NCI-H1105 treated with DMSO at 0.1 percent for 48 hours (cell line): ENCODE measurements around the gene GPR107.

Experiments used
- DNase-seq: peaks from one replicate; lab custom pipeline; 2025; lab: John Stamatoyannopoulos, UW

Gene GPR107

GRCh38 chr9:130054325-130054786 is 650 bp downstream of the GPR107 start:
- DNase-seq: no peak

GRCh38 chr9:130054820-130055219 is 1.1 kb downstream of the GPR107 start:
- no peak for DNase-seq

GRCh38 chr9:130058154-130058553 is 4.4 kb downstream of the GPR107 start:
- no peak for DNase-seq

- no peak for DNase-seq
Observed at GRCh38 chr9:130058887-130059286, 5.2 kb downstream of the GPR107 start.

- DNase-seq: no peak
Observed at GRCh38 chr9:130060296-130060695, 6.6 kb downstream of the GPR107 start.

DNA sequence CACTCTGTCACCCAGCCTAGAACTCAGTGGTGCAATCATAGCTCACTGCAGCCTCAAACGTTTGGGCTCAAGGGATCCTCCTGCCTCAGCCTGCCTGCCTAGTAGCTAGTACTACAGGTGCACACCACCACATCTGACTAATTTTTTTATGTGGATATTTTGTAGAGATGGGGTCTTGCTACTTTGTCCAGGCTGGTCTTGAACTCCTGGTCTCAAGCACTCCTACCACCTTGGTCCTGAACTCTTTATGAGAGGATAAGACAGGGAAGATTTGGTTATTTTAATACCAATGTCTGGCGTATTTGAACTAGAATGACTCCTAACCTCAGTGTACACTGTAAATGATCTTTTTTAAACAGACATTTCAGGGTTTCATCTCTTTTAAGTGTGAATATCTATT is 9.0 kb downstream of the GPR107 start:
- no peak for DNase-seq

DNA sequence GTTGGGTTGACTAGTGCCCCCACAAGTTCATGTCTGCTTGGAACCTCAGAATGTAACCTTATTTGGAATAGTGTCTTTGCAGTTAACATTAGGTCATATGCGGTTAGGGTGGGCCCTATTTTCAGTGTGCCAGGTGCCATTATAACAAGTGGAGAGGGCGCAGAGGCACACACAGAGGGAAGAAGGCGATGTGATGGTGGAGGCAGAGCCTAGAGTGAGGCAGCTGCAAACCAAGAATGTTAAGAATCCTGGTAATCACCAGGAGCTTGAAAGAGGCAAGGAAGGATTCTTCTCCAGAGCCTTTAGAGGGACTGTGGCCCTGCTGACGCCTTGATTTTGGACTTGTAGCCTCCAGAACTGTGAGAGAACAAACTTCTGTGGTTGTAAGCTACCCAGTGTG is 10.9 kb downstream of the GPR107 start:
- DNase-seq: no peak

- no peak for DNase-seq
Observed at GRCh38 chr9:130069048-130069447, 15.3 kb downstream of the GPR107 start.

- DNase-seq: no peak
Observed at GRCh38 chr9:130072515-130073235, 19.0 kb downstream of the GPR107 start.

- no peak for DNase-seq
Observed at GRCh38 chr9:130073373-130073772, 19.7 kb downstream of the GPR107 start.

GRCh38 chr9:130078547-130078946 is 24.8 kb downstream of the GPR107 start:
- no peak for DNase-seq

DNA sequence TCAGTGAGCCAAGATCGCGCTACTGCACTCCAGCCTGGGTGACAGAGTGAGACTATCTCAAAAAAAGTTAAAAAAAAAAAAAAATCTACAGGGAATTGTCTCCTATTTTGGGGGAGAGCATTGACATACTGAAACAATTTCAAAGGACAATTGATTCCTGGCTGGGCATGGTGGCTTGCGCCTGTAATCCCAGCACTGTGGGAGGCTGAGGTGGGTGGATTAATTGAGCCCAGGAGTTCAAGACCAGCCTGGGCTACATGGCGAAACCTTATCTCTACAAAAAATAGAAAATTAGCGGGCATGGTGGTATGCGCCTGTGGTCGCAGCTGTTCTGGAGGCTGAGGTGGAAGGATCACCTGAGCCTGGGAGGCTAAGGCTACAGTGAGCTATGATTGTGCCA is 30.6 kb downstream of the GPR107 start:
- no peak for DNase-seq

GRCh38 chr9:130088051-130088450 is 34.3 kb downstream of the GPR107 start:
- DNase-seq: no peak

- DNase-seq: no peak
Observed at GRCh38 chr9:130089141-130089540, 35.4 kb downstream of the GPR107 start.

DNA sequence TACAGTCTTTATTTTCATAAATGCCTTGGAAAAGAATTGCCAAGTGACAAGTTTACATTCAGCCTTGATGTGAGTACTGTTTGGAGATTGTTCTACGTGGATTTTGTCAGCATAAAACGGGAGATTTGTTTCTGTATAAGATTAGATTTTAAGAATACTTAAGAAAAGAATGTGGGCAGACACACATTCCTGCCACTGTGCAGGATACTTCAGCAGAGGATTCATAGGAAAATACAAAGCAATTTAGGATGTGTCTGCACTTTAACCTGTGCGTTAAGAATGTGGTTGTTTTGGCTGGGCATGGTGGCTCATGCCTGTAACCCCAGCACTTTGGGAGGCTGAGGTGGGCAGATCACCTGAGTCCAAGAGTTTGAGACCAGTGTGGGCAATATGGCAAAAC is 37.2 kb downstream of the GPR107 start:
- no peak for DNase-seq

GRCh38 chr9:130092910-130093309 is 39.2 kb downstream of the GPR107 start:
- DNase-seq: no peak

DNA sequence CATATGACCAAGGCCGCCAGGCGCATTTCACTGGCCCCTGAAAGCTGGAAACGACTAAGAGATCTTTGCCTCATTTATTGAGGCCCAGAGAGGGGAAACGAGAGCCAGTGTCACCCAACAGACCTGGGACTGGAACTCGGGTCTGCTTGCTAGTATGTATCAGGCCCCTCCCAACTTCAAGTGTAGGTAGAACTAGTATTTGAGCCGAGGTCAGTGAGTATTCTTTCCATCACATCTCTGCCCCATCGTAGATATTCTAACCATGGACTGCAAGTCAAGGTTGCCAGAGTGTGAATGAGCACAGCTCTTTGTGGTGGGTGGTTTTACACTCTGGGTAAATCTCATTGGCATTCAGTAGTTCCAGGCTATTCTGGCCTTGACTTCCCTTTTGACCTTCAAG is 42.2 kb downstream of the GPR107 start:
- no peak for DNase-seq

GRCh38 chr9:130100681-130101080 is 47.0 kb downstream of the GPR107 start:
- DNase-seq: no peak

DNA sequence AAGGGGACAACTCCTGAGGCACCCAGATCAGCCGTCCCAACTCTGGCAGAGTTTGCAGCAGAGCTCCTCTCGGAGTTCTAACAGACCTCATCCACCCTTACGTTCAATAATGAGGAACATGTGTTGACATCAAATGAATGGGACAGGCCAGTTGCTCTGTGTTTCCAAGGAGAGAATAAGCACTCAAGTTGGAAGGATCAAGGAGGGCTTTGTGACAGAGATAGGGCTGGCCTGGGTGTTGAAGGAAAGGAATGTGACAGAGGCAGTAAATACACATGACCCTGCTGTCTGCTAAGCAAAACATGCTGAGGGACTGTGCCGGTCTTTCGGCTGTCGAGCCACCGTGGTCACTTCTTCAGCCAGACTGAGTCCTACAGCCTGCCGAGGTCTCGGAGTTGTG is 48.2 kb downstream of the GPR107 start:
- DNase-seq: no peak

DNA sequence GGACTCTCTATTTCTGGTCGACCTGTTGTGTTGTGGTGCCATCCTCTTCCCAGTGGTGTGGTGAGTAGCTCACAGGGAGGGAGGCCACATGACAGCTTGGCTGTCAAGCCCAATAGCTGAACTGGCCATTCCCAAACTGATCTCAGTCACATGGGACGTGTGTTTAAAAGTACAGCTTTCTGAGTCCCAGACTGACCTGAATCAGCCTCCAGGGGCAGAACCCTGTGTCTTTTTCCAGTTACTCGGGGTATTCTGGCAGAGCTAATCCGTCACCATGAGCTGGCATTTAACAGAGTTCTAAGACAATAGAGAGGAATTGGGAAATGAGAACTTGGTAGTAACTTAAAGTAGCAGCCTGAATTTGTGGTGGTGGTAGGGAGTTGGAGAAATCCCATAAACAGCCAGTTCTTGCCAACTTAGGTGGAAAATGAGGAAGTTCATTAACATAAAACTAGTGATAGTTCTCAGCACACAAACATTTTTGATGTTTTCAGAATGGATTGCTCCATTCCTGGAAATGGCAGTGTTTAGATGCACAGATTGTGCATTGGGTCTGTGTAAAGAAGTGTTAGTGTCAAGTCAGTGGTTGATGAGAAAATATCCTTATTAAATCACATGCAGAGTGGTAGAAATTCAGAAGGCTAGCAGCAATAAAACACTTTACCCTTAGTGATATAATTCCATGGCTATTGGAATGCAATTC is 50.9 kb downstream of the GPR107 start:
- DNase-seq: no peak

DNA sequence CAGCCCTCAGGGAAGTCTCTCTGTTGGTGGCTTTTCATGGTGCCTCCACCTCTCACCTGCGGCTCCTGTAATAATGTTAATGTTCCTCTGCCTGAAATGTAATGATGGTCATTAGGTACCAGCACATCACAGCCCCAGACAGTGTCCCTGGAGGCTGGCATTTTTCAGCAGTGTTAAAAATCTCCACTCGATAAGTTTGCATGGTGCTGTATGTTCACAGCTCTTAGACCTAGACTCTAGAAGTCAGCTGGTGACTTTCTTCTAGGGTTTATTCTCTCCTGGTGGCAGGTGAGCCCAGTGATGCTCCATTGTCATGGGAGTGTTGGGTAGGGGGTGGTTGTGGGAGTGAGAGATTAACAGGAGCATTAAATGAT is 53.1 kb downstream of the GPR107 start:
- DNase-seq: no peak

DNA sequence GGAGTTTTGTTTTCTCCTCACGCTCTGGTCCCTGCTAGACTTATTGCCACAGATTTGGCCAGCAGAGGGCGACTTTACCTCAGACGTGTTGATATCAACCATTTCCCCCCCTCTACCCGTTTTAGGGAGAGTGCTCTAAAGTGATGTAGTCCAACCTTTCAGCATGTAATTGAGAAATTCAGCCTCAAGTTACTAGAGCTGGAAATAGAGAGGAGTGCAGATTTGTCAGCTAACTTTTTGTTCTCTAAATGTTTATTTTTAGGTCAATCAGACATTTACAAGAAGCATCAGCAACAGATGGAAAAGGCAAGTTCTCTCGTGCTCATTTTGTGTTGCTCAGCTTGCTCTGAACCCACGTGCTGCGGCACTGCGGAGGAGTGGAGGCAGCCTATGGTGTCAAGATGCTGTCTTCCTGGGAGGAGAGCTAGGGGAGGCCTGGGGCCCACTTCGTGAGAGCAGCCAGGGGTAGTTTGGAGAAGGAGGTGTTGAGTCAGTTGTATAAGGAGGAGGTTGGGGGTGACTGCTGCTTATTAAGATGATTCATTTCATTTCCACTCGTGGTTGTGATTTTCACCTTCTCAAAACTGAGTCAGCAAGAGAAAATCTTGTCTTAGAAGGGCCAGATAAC is 53.6 kb downstream of the GPR107 start:
- DNase-seq: peak; percentile 58

GRCh38 chr9:130107955-130108354 is 54.2 kb downstream of the GPR107 start:
- no peak for DNase-seq
